CD4-positive, alpha-beta T cell treated with Interleukin-17A for 4 hours (primary cell): ENCODE results near the gene ZMAT2.
A peak's percentile ranks its signal among the peaks of the same experiment; 100 is the strongest.
"Not testable (repeated sequence)": the region's sequence is repeated elsewhere in the genome, so short reads cannot be mapped to it uniquely, and the experiment has no call there.

Experiments
- DNase-seq: peaks from one replicate; pipeline ENCODE4 v3.0.0-alpha.2; 2020; ENCODE audit warnings: mixed read lengths

ZMAT2 gene

GRCh38 chr5:140710899-140711552 lies 10.8 kb downstream of the ZMAT2 start:
- DNase-seq = peak; percentile 87

GRCh38 chr5:140711794-140712193 lies 11.5 kb downstream of the ZMAT2 start:
- DNase-seq = no peak

- no peak for DNase-seq
Observed at GRCh38 chr5:140713562-140714094, 13.4 kb downstream of the ZMAT2 start.

GRCh38 chr5:140716238-140716637 lies 16.0 kb downstream of the ZMAT2 start:
- DNase-seq = not testable (repeated sequence)

GRCh38 chr5:140718266-140718592 lies 18.0 kb downstream of the ZMAT2 start:
- no peak for DNase-seq

- DNase-seq = not testable (repeated sequence)
Observed at GRCh38 chr5:140720738-140721137, 20.5 kb downstream of the ZMAT2 start.

- DNase-seq = not testable (repeated sequence)
Observed at GRCh38 chr5:140721395-140721794, 21.1 kb downstream of the ZMAT2 start.

- peak; percentile 48 for DNase-seq
Observed at GRCh38 chr5:140725799-140726471, 25.7 kb downstream of the ZMAT2 start.

GRCh38 chr5:140733098-140733497 lies 32.9 kb downstream of the ZMAT2 start:
- no peak for DNase-seq

GRCh38 chr5:140734354-140734753 lies 34.1 kb downstream of the ZMAT2 start:
- no peak for DNase-seq

- DNase-seq = no peak
Observed at GRCh38 chr5:140737486-140737885, 37.2 kb downstream of the ZMAT2 start.

GRCh38 chr5:140741967-140742366 lies 41.7 kb downstream of the ZMAT2 start:
- no peak for DNase-seq

GRCh38 chr5:140753561-140753960 lies 53.3 kb downstream of the ZMAT2 start:
- DNase-seq = no peak
